HepG2 (cell line): ENCODE data around the gene ESYT1. TPM values are rescaled to one million over a fixed set of nuclear protein-coding genes. Genes with fewer than 3 reads are reported as not detected.

ENCODE experiments used
- AGO1 ChIP-seq: fragments of 200-400 bp; formaldehyde crosslinking; IDR thresholded peaks from 2 replicates; pipeline ENCODE4 v1.6.1; 2017; ENCODE audit warnings: mild to moderate bottlenecking, low read depth, low read length, moderate library complexity; ENCODE audit not compliant: poor library complexity, severe bottlenecking
- CEBPG ChIP-seq: IDR thresholded peaks from 2 replicates; pipeline ENCODE4 v1.6.1; 2016
- ZNF383 ChIP-seq: sonication (generic); formaldehyde crosslinking; IDR thresholded peaks from 2 replicates; pipeline ENCODE4 v1.4.0; 2020; ENCODE audit warnings: missing genetic modification reagents, mild to moderate bottlenecking, borderline replicate concordance
- ZNF558 ChIP-seq: sonication (generic); formaldehyde crosslinking; IDR thresholded peaks from 2 replicates; pipeline ENCODE4 v1.9.0; 2022; ENCODE audit warnings: mild to moderate bottlenecking, missing genetic modification reagents, borderline replicate concordance
- polyA plus RNA-seq, 8 experiments: library from polyadenylated mRNA; depleted of rRNA in 3 of 8; stranded (reverse) in 7 of 8; unstranded in 1 of 8; fragments of >200 nt; fragmentation: Illumina TruSeq in 4 of 8; extraction: Trizol in 4 of 8; gene quantifications; 2 replicates each; pipeline versions ENCODE4 v1.2.1 to v1.2.3, GENCODE V29; 2011 to 2016; ENCODE audit warnings: low read depth in 4 of 8, missing spikeins in 1 of 8, mixed read lengths in 1 of 8; ENCODE audit not compliant: insufficient read depth in 1 of 8
- total RNA-seq, 5 experiments: library from RNA; depleted of rRNA; stranded (reverse); fragments of >200 nt; fragmentation: Illumina TruSeq; extraction: Trizol; gene quantifications; 2 replicates each; pipeline ENCODE4 v1.2.3, GENCODE V29; 2016; ENCODE audit warnings: low read depth in 1 of 5
- TF ChIP-seq, protein P1 (sequence below), 2 experiments: sonication (generic) in 1 of 2; formaldehyde crosslinking in 1 of 2; IDR thresholded peaks; 2 replicates each; pipeline versions ENCODE4 v1.6.1 to v1.9.0; 2014 to 2022; ENCODE audit warnings: antibody characterized with exemption in 1 of 2, borderline replicate concordance in 1 of 2, inconsistent platforms in 1 of 2, low read depth in 1 of 2, missing genetic modification reagents in 1 of 2

Gene ESYT1
- total and polyA plus RNA-seq, 2 of the 13 experiments (the other 11 are each of a cell fraction or from before 2014, with no cell fraction given) = 66.9 to 71.0 TPM

DNA sequence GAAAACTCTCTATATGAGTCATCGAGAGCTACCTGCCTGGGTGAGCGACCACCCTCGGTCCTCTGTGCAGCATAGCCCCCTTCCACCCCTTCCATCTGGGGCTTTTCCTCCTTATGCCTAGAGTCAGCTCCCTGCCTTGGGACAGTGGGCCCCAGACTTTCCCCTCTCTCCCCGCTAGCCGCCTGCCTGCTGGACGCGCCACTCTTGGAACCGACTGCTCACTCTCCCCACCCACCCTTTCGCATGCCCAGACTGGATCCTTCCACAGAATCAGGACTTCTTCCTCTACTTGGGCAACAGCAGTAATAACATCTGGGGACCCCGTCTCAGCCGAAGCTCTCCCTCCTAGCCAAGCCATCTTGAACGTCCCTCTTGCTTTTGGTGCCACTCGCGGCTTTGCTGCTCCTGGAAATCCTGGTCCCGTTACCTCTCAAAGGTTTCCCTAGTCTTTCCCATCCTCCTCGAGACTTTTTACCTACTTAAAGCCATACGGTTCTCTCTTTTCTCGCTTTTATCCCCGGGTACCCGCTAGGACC, 671 bp downstream of the ESYT1 start (continued):
- TF ChIP-seq, protein P1, sequence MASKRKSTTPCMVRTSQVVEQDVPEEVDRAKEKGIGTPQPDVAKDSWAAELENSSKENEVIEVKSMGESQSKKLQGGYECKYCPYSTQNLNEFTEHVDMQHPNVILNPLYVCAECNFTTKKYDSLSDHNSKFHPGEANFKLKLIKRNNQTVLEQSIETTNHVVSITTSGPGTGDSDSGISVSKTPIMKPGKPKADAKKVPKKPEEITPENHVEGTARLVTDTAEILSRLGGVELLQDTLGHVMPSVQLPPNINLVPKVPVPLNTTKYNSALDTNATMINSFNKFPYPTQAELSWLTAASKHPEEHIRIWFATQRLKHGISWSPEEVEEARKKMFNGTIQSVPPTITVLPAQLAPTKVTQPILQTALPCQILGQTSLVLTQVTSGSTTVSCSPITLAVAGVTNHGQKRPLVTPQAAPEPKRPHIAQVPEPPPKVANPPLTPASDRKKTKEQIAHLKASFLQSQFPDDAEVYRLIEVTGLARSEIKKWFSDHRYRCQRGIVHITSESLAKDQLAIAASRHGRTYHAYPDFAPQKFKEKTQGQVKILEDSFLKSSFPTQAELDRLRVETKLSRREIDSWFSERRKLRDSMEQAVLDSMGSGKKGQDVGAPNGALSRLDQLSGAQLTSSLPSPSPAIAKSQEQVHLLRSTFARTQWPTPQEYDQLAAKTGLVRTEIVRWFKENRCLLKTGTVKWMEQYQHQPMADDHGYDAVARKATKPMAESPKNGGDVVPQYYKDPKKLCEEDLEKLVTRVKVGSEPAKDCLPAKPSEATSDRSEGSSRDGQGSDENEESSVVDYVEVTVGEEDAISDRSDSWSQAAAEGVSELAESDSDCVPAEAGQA (IDR thresholded peaks at IDR 0.05; ENCODE audit: low read depth) = no peak
- TF ChIP-seq, protein P1 (CRISPR knock-in tag; IDR thresholded peaks at IDR 0.05; ENCODE audit: borderline replicate concordance) = 0 out of 2 replicates have a peak, but pooled peaks have one; percentile 13
- TF ChIP-seq ZNF383 (no peak), AGO1 (no peak), CEBPG (CRISPR knock-in tag) (no peak), ZNF558 (CRISPR knock-in tag) (0 out of 2 replicates have a peak, but pooled peaks have one; percentile 40)
